ENCODE data around the gene ISOC2.
A peak's percentile ranks its signal among the peaks of the same experiment; 100 is the strongest.
"Not testable (repeated sequence)": the region's sequence is repeated elsewhere in the genome, so short reads cannot be mapped to it uniquely, and the experiment has no call there.

ISOC2 gene

GRCh38 chr19:55424518-55424917 is 36.9 kb downstream of the ISOC2 start:
- Histone ChIP-seq H3K9ac (ENCODE audit: low read length) (no peak overlapping the region), H3K27me3 (ENCODE audit: control insufficient read depth in 1 of 2, insufficient read depth in 2 of 2, low read length in 2 of 2) (peaks cover 0 to 10% of the 10 kb centered on the region in 2 donors), H3K36me3 (ENCODE audit: insufficient read depth, low read length) (no peaks in the 10 kb centered on the region), H3K9me3 (ENCODE audit: low read length) (no peaks in the 10 kb centered on the region), H3K4me3 (ENCODE audit: low read depth in 1 of 2, low read length in 2 of 2) (no peak overlapping the region), H3K4me1 (ENCODE audit: insufficient read depth, low read length) (no peaks in the 10 kb centered on the region), H3K27ac (ENCODE audit: low read depth, low read length) (no peak overlapping the region)

- Histone ChIP-seq H3K9ac (ENCODE audit: low read length) (no peak overlapping the region), H3K36me3 (ENCODE audit: insufficient read depth, low read length) (no peaks in the 10 kb centered on the region), H3K9me3 (ENCODE audit: low read length) (no peaks in the 10 kb centered on the region), H3K4me1 (ENCODE audit: insufficient read depth, low read length) (no peaks in the 10 kb centered on the region), H3K27me3 (ENCODE audit: control insufficient read depth in 1 of 2, insufficient read depth in 2 of 2, low read length in 2 of 2) (peaks cover 0 to 10% of the 10 kb centered on the region in 2 donors), H3K4me3 (ENCODE audit: low read depth in 1 of 2, low read length in 2 of 2) (no peak overlapping the region), H3K27ac (ENCODE audit: low read depth, low read length) (no peak overlapping the region)
Observed at GRCh38 chr19:55423225-55424005, 38.0 kb downstream of the ISOC2 start.

GRCh38 chr19:55421281-55421680 is 40.2 kb downstream of the ISOC2 start:
- not testable (repeated sequence) for H3K27me3 ChIP-seq (ENCODE audit: control insufficient read depth in 1 of 2, insufficient read depth in 2 of 2, low read length in 2 of 2); H3K36me3 ChIP-seq (ENCODE audit: insufficient read depth, low read length); H3K9ac ChIP-seq (ENCODE audit: low read length); H3K27ac ChIP-seq (ENCODE audit: low read depth, low read length); H3K9me3 ChIP-seq (ENCODE audit: low read length); H3K4me1 ChIP-seq (ENCODE audit: insufficient read depth, low read length); H3K4me3 ChIP-seq (ENCODE audit: low read depth in 1 of 2, low read length in 2 of 2)

GRCh38 chr19:55419624-55420236 is 41.7 kb downstream of the ISOC2 start:
- Histone ChIP-seq H3K9ac (ENCODE audit: low read length) (no peak overlapping the region), H3K4me1 (ENCODE audit: insufficient read depth, low read length) (no peaks in the 10 kb centered on the region), H3K9me3 (ENCODE audit: low read length) (no peaks in the 10 kb centered on the region), H3K4me3 (ENCODE audit: low read depth in 1 of 2, low read length in 2 of 2) (no peak overlapping the region), H3K27me3 (ENCODE audit: control insufficient read depth in 1 of 2, insufficient read depth in 2 of 2, low read length in 2 of 2) (peaks cover 0 to 10% of the 10 kb centered on the region in 2 donors), H3K27ac (ENCODE audit: low read depth, low read length) (no peak overlapping the region), H3K36me3 (ENCODE audit: insufficient read depth, low read length) (no peaks in the 10 kb centered on the region)

GRCh38 chr19:55419103-55419502 is 42.3 kb downstream of the ISOC2 start:
- Histone ChIP-seq H3K4me1 (ENCODE audit: insufficient read depth, low read length) (no peaks in the 10 kb centered on the region), H3K9me3 (ENCODE audit: low read length) (no peaks in the 10 kb centered on the region), H3K27me3 (ENCODE audit: control insufficient read depth in 1 of 2, insufficient read depth in 2 of 2, low read length in 2 of 2) (peaks cover 0 to 10% of the 10 kb centered on the region in 2 donors), H3K9ac (ENCODE audit: low read length) (no peak overlapping the region), H3K4me3 (ENCODE audit: low read depth in 1 of 2, low read length in 2 of 2) (no peak overlapping the region), H3K27ac (ENCODE audit: low read depth, low read length) (no peak overlapping the region), H3K36me3 (ENCODE audit: insufficient read depth, low read length) (no peaks in the 10 kb centered on the region)

- Histone ChIP-seq H3K4me3 (ENCODE audit: low read depth in 1 of 2, low read length in 2 of 2) (no peak overlapping the region), H3K9ac (ENCODE audit: low read length) (no peak overlapping the region), H3K36me3 (ENCODE audit: insufficient read depth, low read length) (no peaks in the 10 kb centered on the region), H3K4me1 (ENCODE audit: insufficient read depth, low read length) (no peaks in the 10 kb centered on the region), H3K27ac (ENCODE audit: low read depth, low read length) (no peak overlapping the region), H3K27me3 (ENCODE audit: control insufficient read depth in 1 of 2, insufficient read depth in 2 of 2, low read length in 2 of 2) (peaks cover 0 to 10% of the 10 kb centered on the region in 2 donors), H3K9me3 (ENCODE audit: low read length) (no peaks in the 10 kb centered on the region)
Observed at GRCh38 chr19:55418185-55418584, 43.3 kb downstream of the ISOC2 start.

- no peak overlapping the region for H3K9ac ChIP-seq (ENCODE audit: low read length)
- peaks cover 10% of the 10 kb centered on the region for H3K36me3 ChIP-seq (ENCODE audit: insufficient read depth, low read length)
- H3K4me3 ChIP-seq (ENCODE audit: low read depth in 1 of 2, low read length in 2 of 2), result no peak overlapping the region
- H3K4me1 ChIP-seq (ENCODE audit: insufficient read depth, low read length), result peaks cover 16% of the 10 kb centered on the region
- no peaks in the 10 kb centered on the region for H3K27me3 ChIP-seq (ENCODE audit: control insufficient read depth in 1 of 2, insufficient read depth in 2 of 2, low read length in 2 of 2)
- H3K9me3 ChIP-seq (ENCODE audit: low read length), result no peaks in the 10 kb centered on the region
- H3K27ac ChIP-seq (ENCODE audit: low read depth, low read length), result no peak overlapping the region
Observed at GRCh38 chr19:55410168-55410567, 51.3 kb downstream of the ISOC2 start.

- H3K4me1 ChIP-seq (ENCODE audit: insufficient read depth, low read length), result peaks cover 16% of the 10 kb centered on the region
- peaks cover 12% of the 10 kb centered on the region for H3K36me3 ChIP-seq (ENCODE audit: insufficient read depth, low read length)
- H3K27ac ChIP-seq (ENCODE audit: low read depth, low read length); H3K9me3 ChIP-seq (ENCODE audit: low read length); H3K27me3 ChIP-seq (ENCODE audit: control insufficient read depth in 1 of 2, insufficient read depth in 2 of 2, low read length in 2 of 2); H3K4me3 ChIP-seq (ENCODE audit: low read depth in 1 of 2, low read length in 2 of 2); H3K9ac ChIP-seq (ENCODE audit: low read length): not testable (repeated sequence)
Observed at GRCh38 chr19:55409179-55409578, 52.3 kb downstream of the ISOC2 start.

GRCh38 chr19:55408533-55408872 is 52.9 kb downstream of the ISOC2 start:
- Histone ChIP-seq H3K4me1 (ENCODE audit: insufficient read depth, low read length) (peaks cover 16% of the 10 kb centered on the region), H3K27me3 (ENCODE audit: control insufficient read depth in 1 of 2, insufficient read depth in 2 of 2, low read length in 2 of 2) (no peaks in the 10 kb centered on the region), H3K27ac (ENCODE audit: low read depth, low read length) (peak overlapping the region; percentile 86), H3K9me3 (ENCODE audit: low read length) (no peaks in the 10 kb centered on the region), H3K9ac (ENCODE audit: low read length) (no peak overlapping the region), H3K36me3 (ENCODE audit: insufficient read depth, low read length) (peaks cover 16% of the 10 kb centered on the region), H3K4me3 (ENCODE audit: low read depth in 1 of 2, low read length in 2 of 2) (peak overlapping the region; percentile 51 to 64)

- Histone ChIP-seq H3K27me3 (ENCODE audit: control insufficient read depth in 1 of 2, insufficient read depth in 2 of 2, low read length in 2 of 2) (no peaks in the 10 kb centered on the region), H3K4me1 (ENCODE audit: insufficient read depth, low read length) (peaks cover 16% of the 10 kb centered on the region), H3K9me3 (ENCODE audit: low read length) (no peaks in the 10 kb centered on the region), H3K27ac (ENCODE audit: low read depth, low read length) (peak overlapping the region; percentile 88), H3K36me3 (ENCODE audit: insufficient read depth, low read length) (peaks cover 16% of the 10 kb centered on the region), H3K9ac (ENCODE audit: low read length) (no peak overlapping the region), H3K4me3 (ENCODE audit: low read depth in 1 of 2, low read length in 2 of 2) (peak overlapping the region; percentile 51 to 76)
Observed at GRCh38 chr19:55407800-55408532, 53.5 kb downstream of the ISOC2 start.

- H3K9ac ChIP-seq (ENCODE audit: low read length); H3K27me3 ChIP-seq (ENCODE audit: control insufficient read depth in 1 of 2, insufficient read depth in 2 of 2, low read length in 2 of 2); H3K9me3 ChIP-seq (ENCODE audit: low read length): not testable (repeated sequence)
- Histone ChIP-seq H3K36me3 (ENCODE audit: insufficient read depth, low read length) (peaks cover 21% of the 10 kb centered on the region), H3K4me1 (ENCODE audit: insufficient read depth, low read length) (peaks cover 16% of the 10 kb centered on the region), H3K27ac (ENCODE audit: low read depth, low read length) (peak within 1 kb of the TSS; percentile 88), H3K4me3 (ENCODE audit: low read depth in 1 of 2, low read length in 2 of 2) (peak within 1 kb of the TSS; percentile 51 to 76)
Observed at GRCh38 chr19:55407550-55407799, 54.0 kb downstream of the ISOC2 start, which contains the start of gene UBE2S. UBE2S (minus strand) TSS chr19:55407788; CDS start chr19:55407589, 199 bp downstream.
